Testis (tissue), 2 donors: Measurements from ENCODE around the gene SMC5.

Experiments used
- CTCF ChIP-seq, 3 experiments: fragments of 450-650 bp in 2 of 3; fragments of 200-600 bp in 1 of 3; sonication (generic) in 1 of 3; IDR thresholded peaks; one replicate each; pipeline ENCODE4 v1.5.1; 2016 to 2019; ENCODE audit warnings: antibody characterized with exemption in 3 of 3, mild to moderate bottlenecking in 2 of 3, moderate library complexity in 1 of 3
- POLR2A ChIP-seq: fragments of 450-650 bp; IDR thresholded peaks from one replicate; pipeline ENCODE4 v1.6.1; 2017; ENCODE audit warnings: antibody characterized with exemption, mild to moderate bottlenecking, moderate library complexity

GRCh38 chr9:70382709-70383605, 124.2 kb downstream of the SMC5 start:
- TF ChIP-seq CTCF (IDR thresholded peaks at IDR 0.05) (no peak), POLR2A (no peak)
